PC-3 (cell line): ENCODE data around the gene TMEM44.

ENCODE experiments used
- CTCF ChIP-seq: fragments of 300-600 bp; sonication (generic); conservative IDR thresholded peaks from 2 replicates; pipeline ENCODE4 v1.5.1; 2017; ENCODE audit warnings: antibody characterized with exemption, low read depth, mild to moderate bottlenecking, low read length
- EZH2phosphoT487 ChIP-seq: fragments of 300-600 bp; sonication (generic); IDR thresholded peaks from 2 replicates; pipeline ENCODE4 v1.6.1; 2018; ENCODE audit warnings: mild to moderate bottlenecking, antibody characterized with exemption, low read length, borderline replicate concordance

- no peak for TF ChIP-seq CTCF
- no peak for TF ChIP-seq EZH2phosphoT487
Measured at GRCh38 chr3:194602669-194603171, 30.5 kb downstream of the TMEM44 start.
